NOMO-1 treated with DMSO at 0.1 percent for 48 hours (cell line): ENCODE measurements around the gene RHOV.

Source experiments
- DNase-seq: peaks from one replicate; lab custom pipeline; 2025; ENCODE audit not compliant: unreplicated experiment; lab: John Stamatoyannopoulos, UW

Gene RHOV

GRCh38 chr15:40846841-40847222 lies 27.2 kb downstream of the RHOV start:
- DNase-seq = no peak

DNA sequence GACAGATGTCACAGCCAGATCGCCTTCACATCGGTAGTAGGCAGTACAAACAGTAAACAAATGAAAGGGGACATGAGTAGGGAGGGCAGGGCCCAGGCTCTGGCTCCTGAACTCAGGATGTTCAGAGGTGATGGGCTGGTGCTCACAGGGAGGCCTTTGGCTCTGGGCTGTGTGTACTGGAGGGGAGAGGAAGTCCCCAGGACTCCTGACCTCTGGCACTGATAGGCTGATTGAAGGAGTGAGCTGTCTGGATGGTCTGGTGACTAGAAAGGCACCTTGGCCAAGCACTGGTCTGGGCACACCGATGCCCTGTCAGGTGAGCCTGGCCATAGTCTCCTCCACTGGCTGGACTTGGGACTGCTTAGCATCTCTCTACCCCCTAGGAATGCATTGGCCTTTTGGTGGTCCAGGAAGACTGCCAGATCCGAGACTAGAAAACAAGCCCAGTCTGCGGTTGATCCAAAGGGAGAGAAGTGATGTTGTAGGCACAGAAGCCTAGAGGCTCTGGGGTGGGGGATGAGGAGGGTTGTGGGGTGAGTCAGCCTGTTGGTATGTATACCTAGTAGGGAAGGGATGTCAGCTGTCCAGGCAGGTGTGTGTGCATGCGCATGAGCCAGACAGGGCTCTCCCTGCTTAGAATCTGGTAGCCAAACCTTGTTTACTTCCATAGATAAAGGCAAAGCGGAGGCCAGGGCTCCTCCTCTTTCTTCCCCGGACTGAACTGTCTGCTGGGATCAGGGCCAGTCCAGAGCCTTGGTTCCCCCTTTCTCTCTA lies 28.3 kb downstream of the RHOV start:
- peak; percentile 13 for DNase-seq

DNA sequence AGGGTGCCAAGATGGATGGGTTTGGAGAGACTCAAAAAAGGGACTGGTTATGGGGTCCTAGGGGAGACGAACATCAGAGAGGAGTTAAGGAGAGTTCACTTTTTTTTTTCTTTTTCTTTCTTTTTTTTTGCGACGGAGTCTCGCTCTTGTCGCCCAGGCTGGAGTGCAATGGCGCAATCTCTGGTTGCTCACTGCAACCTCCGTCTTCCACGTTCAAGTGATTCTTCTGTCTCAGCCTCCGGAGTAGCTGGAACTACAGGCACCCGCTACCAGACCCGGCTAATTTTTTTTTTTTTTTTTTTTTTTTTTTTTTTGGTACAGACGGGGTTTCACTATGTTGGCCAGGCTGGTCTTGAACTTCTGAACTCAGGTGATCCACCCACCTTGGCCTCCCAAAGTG lies 29.0 kb downstream of the RHOV start:
- DNase-seq = peak; percentile 56

- peak; percentile 56 for DNase-seq
Measured at GRCh38 chr15:40844696-40845030, 29.4 kb downstream of the RHOV start.

DNA sequence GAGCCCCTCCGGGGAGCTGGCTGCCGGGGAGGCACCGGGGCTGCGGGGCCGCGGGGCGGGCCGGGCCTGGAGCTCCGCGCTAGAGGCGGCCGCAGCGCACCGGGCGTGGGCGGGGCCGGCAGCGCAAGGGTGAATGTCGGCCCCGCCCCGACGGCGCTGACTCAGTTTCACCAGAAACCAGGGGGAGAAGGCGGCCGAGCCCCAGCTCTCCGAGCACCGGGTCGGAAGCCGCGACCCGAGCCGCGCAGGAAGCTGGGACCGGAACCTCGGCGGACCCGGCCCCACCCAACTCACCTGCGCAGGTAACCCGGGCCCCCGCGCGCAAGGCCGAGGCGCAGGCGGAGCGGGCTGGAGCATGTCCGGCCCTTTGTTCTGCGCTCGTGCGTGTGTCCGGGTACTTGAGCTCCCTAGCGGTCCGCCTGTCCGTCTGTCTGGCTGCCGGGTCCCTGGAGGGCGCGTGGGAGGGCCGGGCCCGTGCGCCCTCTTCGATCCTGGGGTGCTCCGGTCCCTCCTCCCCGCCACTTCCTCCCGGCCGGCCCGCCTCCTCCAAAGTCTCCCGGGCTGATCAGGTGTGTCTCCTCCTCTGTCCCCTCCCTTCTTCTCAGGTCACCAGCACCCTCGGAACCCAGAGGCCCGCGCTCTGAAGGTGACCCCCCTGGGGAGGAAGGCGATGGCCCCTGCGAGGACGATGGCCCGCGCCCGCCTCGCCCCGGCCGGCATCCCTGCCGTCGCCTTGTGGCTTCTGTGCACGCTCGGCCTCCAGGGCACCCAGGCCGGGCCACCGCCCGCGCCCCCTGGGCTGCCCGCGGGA lies 29.9 kb downstream of the RHOV start, which contains the start of gene SPINT1:
Gene SPINT1, plus strand, starts transcription at position 164 of the 811 bp plus-strand sequence. Its CDS starts 507 bp downstream, at position 671.
- peak; percentile 24 for DNase-seq

GRCh38 chr15:40843261-40843884 lies 30.7 kb downstream of the RHOV start:
- no peak for DNase-seq

DNA sequence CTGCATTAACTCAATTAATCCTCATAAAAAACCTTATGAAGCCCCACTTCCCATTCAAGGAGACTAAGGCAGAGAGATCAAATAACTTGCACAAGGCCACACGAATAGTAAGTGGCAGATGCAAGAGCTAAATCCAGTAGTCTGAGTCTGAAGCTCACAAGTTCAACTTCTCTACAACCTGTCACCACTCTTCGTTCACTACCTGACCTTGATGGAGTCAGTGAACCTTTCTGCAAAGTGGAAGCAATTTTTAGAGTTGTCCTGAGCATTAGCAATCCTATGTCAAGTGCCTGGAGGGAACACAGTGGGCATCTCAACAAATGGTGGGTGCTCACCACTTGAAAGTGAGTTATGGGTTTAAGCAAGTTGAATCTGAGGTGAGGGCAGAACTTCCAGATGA lies 32.3 kb downstream of the RHOV start:
- DNase-seq = no peak

GRCh38 chr15:40838756-40839155 lies 35.3 kb downstream of the RHOV start:
- no peak for DNase-seq

- no peak for DNase-seq
Measured at GRCh38 chr15:40836020-40836419, 38.0 kb downstream of the RHOV start.

DNA sequence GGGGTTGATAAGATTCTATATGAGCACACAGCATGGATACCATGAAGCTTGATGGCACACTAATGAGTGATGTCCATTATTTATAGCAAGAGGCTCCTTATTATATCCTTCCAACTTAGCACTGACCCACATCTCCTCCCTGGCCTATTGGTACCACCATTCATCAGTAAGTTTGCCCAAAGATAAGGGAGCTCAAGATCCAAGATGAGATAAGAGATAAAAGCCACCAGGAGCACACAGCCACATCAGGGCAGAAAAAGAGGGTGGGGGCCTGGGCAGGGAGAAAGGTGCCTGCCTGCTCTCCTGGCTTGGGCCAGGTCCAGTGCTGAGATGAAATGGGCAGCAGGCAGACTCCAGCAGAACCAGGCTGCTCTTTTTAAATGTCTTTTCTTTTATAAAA lies 41.1 kb downstream of the RHOV start:
- no peak for DNase-seq

- no peak for DNase-seq
Measured at GRCh38 chr15:40831861-40832260, 42.2 kb downstream of the RHOV start.

DNA sequence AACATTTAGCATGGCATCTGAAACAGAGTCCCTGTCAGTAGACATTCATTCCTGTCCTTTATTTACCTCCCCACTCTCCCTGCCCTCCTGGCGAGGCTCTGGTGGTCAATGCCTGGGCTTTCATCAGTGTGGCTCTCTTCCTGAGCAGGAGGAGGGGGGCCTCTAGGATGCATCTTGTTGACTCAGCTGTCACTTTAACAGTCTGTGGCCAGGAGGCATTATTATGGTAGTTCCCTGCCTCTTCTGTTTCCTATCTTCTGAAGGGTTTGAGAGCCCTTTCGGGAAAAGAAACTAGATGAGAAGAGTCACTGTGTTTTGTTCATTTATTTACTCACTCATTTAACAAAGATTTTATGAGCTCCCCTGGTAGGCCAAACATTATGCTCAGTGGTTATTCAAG lies 43.1 kb downstream of the RHOV start:
- no peak for DNase-seq

DNA sequence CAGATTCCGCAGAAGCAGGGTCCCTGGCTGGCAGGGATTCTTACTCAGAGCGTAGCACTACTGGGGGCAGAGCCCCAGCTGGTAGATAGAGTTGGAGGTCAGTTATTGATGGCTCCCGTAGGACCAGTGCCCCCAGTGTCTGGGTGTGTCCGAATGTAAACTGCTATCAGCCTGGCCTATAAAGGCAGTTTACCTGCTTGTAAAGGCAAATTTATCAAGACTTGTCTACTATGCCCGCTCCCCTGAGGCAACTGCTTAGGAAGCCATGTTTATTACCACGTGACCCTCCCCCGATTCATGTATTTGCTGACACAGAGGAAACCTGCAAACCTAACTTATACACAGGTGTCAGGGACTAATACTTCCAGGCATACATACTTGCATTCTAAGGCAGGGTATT lies 44.9 kb downstream of the RHOV start:
- DNase-seq = no peak

DNA sequence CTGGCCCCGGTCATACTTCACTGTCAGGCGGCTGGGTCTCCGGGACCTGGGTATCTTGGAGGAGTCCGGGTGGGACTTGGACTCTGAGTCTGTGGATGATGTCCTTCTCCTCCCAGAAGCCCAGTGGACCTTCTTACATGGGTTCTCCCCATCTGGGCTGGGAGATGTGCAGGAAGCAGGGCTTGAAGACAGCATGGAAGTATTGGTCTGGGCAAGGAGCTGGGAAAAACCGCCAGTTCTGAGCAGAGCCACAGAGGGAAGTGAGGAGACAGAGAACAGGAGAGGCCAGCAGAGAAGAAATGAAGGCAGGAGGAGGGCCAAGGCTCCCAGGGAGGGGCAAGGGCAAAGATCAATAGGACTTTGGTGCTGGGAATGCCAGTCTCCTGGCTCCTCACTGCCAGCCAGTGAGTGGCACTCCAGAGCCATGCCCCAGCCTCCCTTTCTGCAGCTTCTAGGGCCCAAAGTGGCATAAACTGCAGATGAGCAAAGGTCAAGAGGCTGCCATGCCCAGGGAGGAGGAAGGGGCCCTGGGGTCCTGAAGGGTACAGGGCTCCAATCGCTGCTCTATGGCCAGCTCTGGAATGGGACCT lies 45.5 kb downstream of the RHOV start, which contains the start of gene PPP1R14D:
Gene PPP1R14D, minus strand, starts transcription at position 262 of the 590 bp plus-strand sequence. Its CDS starts 67 bp downstream, at position 195.
- DNase-seq = no peak

DNA sequence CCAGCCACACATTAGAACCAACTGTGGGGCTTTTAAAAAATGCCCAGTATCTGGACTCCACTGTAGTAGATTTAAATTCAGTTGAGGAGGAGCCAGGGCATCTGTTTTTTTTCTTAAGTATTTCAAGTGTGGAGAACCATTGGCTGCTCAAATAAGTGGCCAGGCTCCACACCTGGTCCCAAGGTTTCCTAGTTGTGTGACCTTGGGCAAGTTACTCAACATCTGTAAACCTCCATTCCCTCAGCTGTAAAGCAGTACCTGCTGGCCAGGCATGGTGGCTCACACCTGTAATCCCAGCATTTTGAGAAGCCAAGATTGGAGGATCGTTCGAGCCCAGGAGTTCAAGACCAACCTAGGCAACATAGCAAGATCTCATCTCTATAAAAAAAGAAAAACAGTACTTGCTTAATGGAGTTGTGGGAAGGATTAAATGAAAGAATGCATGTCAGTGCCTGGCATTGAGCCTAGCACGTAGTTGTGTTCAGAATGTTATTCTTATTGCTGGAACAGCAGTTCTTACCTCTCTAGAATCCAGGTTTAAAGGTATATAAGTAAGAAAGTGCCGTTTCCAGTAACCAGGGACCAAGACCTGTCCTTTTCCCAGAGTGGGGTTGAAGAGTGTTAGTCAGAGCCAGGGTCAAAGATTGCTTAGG lies 47.5 kb downstream of the RHOV start:
- DNase-seq = no peak

DNA sequence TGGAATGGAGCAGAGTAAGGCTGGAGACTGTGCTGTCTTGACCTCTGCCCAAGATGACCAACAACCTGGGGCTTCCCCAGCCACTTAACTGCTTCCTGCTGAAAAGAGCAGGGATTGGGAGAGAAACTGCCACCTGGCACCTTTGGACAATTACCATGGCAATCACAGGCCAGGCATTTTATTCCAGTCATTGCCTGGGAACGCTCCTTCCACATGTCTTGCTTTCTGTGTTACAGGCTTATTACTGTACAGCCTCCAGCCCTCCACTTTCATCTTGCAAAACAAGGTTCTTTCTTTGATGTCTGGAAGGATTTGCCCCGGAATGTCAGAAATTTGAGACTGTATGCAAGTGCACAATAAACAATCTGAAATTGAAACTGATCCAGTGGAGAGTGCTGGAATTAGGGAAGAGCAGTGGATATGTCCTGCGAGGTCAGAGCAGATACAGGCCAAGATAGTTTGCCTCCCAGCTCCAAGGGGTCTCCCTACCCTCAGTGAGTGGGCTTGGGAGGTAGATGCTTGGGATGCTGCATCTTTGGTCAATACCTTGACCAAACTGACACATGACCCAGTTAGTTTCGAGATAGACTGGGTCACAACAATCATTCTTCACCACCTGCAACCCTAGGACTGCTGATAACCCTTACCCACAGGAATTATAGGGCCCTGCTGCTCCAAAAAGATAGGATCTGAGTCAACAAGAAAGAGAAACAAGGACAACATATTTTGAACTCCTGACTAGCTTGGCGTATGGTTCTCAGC lies 48.2 kb downstream of the RHOV start:
- DNase-seq = no peak

GRCh38 chr15:40823572-40824343 lies 50.3 kb downstream of the RHOV start:
- no peak for DNase-seq
